Heart left ventricle (tissue), 16 donors: ENCODE data around the gene SWT1. TPM values are rescaled to one million over a fixed set of nuclear protein-coding genes. Genes with fewer than 3 reads are reported as not detected.
"Not testable (repeated sequence)": the region's sequence is repeated elsewhere in the genome, so short reads cannot be mapped to it uniquely, and the experiment has no call there.

ENCODE experiments used
- ATAC-seq, 4 donors: fragments of 200-7000 bp; cut with Tn5 transposase; one replicate each; pipeline ENCODE4 v1.9.1; 2020 to 2022; ENCODE audit warnings: moderate library complexity in 4 of 4, mild to moderate bottlenecking in 3 of 4, moderate number of reproducible peaks in 1 of 4
- DNase-seq, 5 donors: peaks; one replicate each; pipeline ENCODE4 v3.0.0-alpha.2; 2020
- H3K27ac ChIP-seq, 12 donors: fragments of 200-600 bp; sonication (generic) in 4 of 12; one replicate each; pipeline versions ENCODE4 v1.5.0 to v1.8.0; 2016 to 2022; ENCODE audit warnings: mild to moderate bottlenecking in 2 of 12
- H3K27me3 ChIP-seq, 9 donors: fragments of 200-600 bp; sonication (generic) in 2 of 9; one replicate each; pipeline versions ENCODE4 v1.5.1 to v1.8.0; 2016 to 2022; ENCODE audit warnings: mild to moderate bottlenecking in 3 of 9
- H3K36me3 ChIP-seq, 9 donors: fragments of 200-600 bp; sonication (generic) in 2 of 9; one replicate each; pipeline versions ENCODE4 v1.5.0 to v1.8.0; 2018 to 2022; ENCODE audit warnings: mild to moderate bottlenecking in 2 of 9
- H3K4me1 ChIP-seq, 12 donors: fragments of 200-600 bp; sonication (generic) in 4 of 12; one replicate each; pipeline versions ENCODE4 v1.5.0 to v1.8.0; 2016 to 2022; ENCODE audit warnings: mild to moderate bottlenecking in 3 of 12
- H3K4me3 ChIP-seq, 12 donors: fragments of 200-600 bp; sonication (generic) in 4 of 12; one replicate each; pipeline versions ENCODE4 v1.5.0 to v1.8.0; 2017 to 2022; ENCODE audit warnings: mild to moderate bottlenecking in 9 of 12, moderate library complexity in 4 of 12
- H3K9me3 ChIP-seq, 12 donors: fragments of 200-600 bp; sonication (generic) in 4 of 12; one replicate each; pipeline versions ENCODE4 v1.5.0 to v1.8.0; 2016 to 2022; ENCODE audit warnings: mild to moderate bottlenecking in 1 of 12
- POLR2A ChIP-seq, 2 donors: fragments of 450-650 bp; IDR thresholded peaks; one replicate each; pipeline ENCODE4 v1.6.1; 2017; ENCODE audit warnings: antibody characterized with exemption in 2 of 2, mild to moderate bottlenecking in 2 of 2, moderate library complexity in 2 of 2
- WGBS, 4 donors: extraction: QIAGEN DNeasy Blood & Tissue Kit in 2 of 4; methylation state at CpG; one replicate each; pipeline versions ENCODE4 v1.1.5 to v1.1.7; 2013 to 2018; 5-methylcytosine and 5-hydroxymethylcytosine counted together
- intact Hi-C, 10 donors: fragments of 100-400 bp; cut with DNase I; formaldehyde crosslinking; loops; one replicate each; pipeline versions ENCODE4 v1.11.1 to v1.14.2; 2022
- polyA plus RNA-seq, 2 donors: library from polyadenylated mRNA; stranded (reverse); fragments of 200-250 nt; gene quantifications; one replicate each; pipeline ENCODE4 v1.2.3, GENCODE V29; 2013
- total RNA-seq, 9 donors: library from RNA; depleted of rRNA in 2 of 9; stranded (reverse); fragments of >200 nt in 2 of 9; fragmentation: NEBNext Ultra II Directional in 3 of 9; extraction: Animal tissue kit (Norgen Biotek cat#: 25700) in 3 of 9; gene quantifications; one replicate each; pipeline versions ENCODE4 v1.1.0 to v1.2.4, GENCODE V29; 2016 to 2023
- TF ChIP-seq, protein P1 (sequence below), 12 donors: fragments of 200-600 bp; sonication (generic) in 4 of 12; IDR thresholded peaks; one replicate each; pipeline versions ENCODE4 v1.5.0 to v1.8.0; 2018 to 2022; ENCODE audit warnings: antibody characterized with exemption in 12 of 12, mild to moderate bottlenecking in 5 of 12
- donor health status: ischemic (EF 13 %, LVEDD 7.1; RV severe dilation, severe dysfunction).
- donor health status: healthy with polysubstance abuse.
- donor health status: DM: no; HTN: yes; CAD: no.
- donor health status: DM: no; HTN: no; CAD: no.
- donor health status: ischemic (EF 25% LVEDD 6.9; RV normal size, moderate dysfunction).
- donor health status: ischemic (EF 25% LVEDD 5.7; RV mildly dilated, moderate dysfunction).
- donor health status: healthy.
- donor health status: DM: yes; HTN: yes; CAD: no.
- donor health status: ischemic (EF 35%, LVEDD 5.7; RV mildly dilated, moderate dysfunction).
- donor health status: nonischemic (EF 11% LVEDD 7.7; RV severe dilation, severe dysfunction).
- donor health status: DM: yes; HTN: yes; CAD: no.
- donor health status: PGD.
- donor health status: ischemic (EF 29% LVEDD 5.4; RV normal size, mild dysfunction).
- donor health status: nonischemic (EF 23%, LVEDD 6.1; RV moderate dilation, normal function).

The SWT1 gene
- total and polyA plus RNA-seq, 11 donors, result 1.7 to 8.5 (median 5.3) TPM

DNA sequence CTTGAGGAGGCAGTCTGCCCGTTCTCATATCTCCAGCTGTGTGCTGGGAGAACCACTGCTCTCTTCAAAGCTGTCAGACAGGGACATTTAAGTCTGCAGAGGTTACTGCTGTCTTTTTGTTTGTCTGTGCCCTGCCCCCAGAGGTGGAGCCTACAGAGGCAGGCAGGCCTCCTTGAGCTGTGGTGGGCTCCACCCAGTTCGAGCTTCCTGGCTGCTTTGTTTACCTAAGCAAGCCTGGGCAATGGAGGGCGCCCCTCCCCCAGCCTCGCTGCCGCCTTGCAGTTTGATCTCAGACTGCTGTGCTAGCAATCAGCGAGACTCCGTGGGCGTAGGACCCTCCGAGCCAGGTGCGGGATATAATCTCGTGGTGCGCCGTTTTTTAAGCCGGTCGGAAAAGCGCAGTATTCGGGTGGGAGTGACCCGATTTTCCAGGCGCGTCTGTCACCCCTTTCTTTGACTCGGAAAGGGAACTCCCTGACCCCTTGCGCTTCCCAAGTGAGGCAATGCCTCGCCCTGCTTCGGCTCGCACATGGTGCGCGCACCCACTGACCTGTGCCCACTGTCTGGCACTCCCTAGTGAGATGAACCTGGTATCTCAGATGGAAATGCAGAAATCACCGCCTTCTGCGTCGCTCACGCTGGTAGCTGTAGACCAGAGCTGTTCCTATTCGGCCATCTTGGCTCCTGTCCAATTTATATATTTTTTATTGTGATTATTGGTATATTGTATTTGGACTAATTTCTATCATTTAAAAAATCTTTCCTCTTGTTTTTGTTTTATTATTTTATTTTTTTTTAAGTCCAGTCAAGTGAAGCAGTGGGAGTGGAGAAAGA is 100.4 kb downstream of the SWT1 start:
- H3K4me3 ChIP-seq, H3K27me3 ChIP-seq, ATAC-seq, H3K27ac ChIP-seq, intact Hi-C loops, H3K9me3 ChIP-seq, DNase-seq, H3K36me3 ChIP-seq: not testable (repeated sequence)
- peaks cover 0 to 22% (median 12%) of the 10 kb centered on the region in 12 donors for H3K4me1 ChIP-seq
- WGBS, 4 donors, result 85 to 95% (median 89%) methylated on average over 15 to 28 of the region's 32 CpGs

DNA sequence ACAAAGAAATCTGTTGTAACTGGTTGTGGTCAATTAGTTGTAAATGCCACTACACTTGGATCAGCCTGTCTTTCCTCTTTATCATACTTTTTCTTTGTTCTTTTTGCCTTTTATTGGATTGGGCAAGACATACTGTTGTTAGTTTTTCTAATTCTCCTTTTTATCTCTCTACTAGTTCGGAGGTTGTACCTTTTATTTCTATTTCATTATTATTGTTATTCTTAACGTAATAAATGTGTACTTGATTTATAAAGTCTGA is 100.9 kb downstream of the SWT1 start:
- intact Hi-C loops, result no loop called here
- WGBS, 4 donors, result 85 to 97% (median 90%) methylated on average over 2 of the region's 2 CpGs
- Histone ChIP-seq H3K27ac (no peak overlapping the region), H3K9me3 (no peaks in the 10 kb centered on the region), H3K4me3 (no peak overlapping the region), H3K4me1 (peaks cover 0 to 22% (median 12%) of the 10 kb centered on the region in 12 donors), H3K27me3 (no peaks in the 10 kb centered on the region), H3K36me3 (no peaks in the 10 kb centered on the region)
- TF ChIP-seq, protein P1, sequence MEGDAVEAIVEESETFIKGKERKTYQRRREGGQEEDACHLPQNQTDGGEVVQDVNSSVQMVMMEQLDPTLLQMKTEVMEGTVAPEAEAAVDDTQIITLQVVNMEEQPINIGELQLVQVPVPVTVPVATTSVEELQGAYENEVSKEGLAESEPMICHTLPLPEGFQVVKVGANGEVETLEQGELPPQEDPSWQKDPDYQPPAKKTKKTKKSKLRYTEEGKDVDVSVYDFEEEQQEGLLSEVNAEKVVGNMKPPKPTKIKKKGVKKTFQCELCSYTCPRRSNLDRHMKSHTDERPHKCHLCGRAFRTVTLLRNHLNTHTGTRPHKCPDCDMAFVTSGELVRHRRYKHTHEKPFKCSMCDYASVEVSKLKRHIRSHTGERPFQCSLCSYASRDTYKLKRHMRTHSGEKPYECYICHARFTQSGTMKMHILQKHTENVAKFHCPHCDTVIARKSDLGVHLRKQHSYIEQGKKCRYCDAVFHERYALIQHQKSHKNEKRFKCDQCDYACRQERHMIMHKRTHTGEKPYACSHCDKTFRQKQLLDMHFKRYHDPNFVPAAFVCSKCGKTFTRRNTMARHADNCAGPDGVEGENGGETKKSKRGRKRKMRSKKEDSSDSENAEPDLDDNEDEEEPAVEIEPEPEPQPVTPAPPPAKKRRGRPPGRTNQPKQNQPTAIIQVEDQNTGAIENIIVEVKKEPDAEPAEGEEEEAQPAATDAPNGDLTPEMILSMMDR (IDR thresholded peaks at IDR 0.05), result no peak
- no peak for TF ChIP-seq POLR2A (IDR thresholded peaks at IDR 0.05)
- DNase-seq (no peak), ATAC-seq (no peak)

DNA sequence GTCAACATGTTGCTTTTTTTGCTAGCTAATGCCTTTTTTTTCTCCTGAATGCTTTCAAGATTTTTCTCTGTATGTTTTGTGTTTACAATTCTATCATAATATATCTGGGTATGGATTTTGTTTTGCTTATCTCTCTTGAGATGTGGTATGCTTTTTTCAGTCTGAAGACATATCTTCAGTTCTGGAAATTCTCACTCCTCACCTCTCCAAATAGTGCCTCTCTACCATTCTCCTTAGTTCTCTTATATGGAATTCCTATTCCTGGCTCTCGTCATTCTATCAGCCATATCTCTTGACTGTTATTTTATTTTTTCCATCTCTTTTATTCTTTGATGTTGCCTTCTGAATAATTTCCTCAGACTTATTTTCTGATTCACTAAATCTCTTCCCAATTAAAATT is 101.7 kb downstream of the SWT1 start:
- Histone ChIP-seq H3K27me3 (no peaks in the 10 kb centered on the region), H3K9me3 (no peaks in the 10 kb centered on the region), H3K4me3 (no peak overlapping the region), H3K27ac (no peak overlapping the region), H3K4me1 (peaks cover 0 to 22% (median 12%) of the 10 kb centered on the region in 12 donors), H3K36me3 (no peaks in the 10 kb centered on the region)
- WGBS, 4 donors, result 34 to 64% (median 49%) methylated on average over 1 of the region's 1 CpG
- TF ChIP-seq POLR2A (IDR thresholded peaks at IDR 0.05), result no peak
- TF ChIP-seq, protein P1 (IDR thresholded peaks at IDR 0.05), result no peak
- ATAC-seq, result no peak
- intact Hi-C loops, result no loop called here
- DNase-seq, result no peak

DNA sequence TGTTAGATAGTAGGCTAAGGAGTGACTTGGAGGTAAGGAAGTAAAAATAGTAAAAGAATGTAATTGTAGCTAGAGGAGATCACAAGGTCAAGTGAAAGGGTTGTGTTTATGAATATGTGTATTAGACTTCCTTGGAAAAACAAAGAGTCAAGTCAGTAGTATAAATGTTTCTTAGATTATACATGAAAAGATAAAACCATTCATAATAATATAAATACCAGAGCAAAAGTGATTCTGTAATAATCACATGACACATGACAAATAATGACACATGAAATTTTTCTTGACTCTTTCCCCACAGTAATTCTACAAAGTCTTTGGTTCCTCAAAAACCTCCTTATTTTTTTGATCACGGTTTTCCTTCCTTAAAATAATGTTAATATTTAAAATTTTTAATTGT is 103.6 kb downstream of the SWT1 start:
- no peaks in the 10 kb centered on the region for H3K27me3 ChIP-seq
- no peak overlapping the region for H3K27ac ChIP-seq
- no peak for TF ChIP-seq POLR2A (IDR thresholded peaks at IDR 0.05)
- TF ChIP-seq, protein P1 (IDR thresholded peaks at IDR 0.05), result no peak
- no peaks in the 10 kb centered on the region for H3K9me3 ChIP-seq
- peaks cover 0 to 22% (median 12%) of the 10 kb centered on the region in 12 donors for H3K4me1 ChIP-seq
- 86 to 94% (median 89%) methylated on average over 1 of the region's 1 CpG for WGBS, 4 donors
- intact Hi-C loops, result no loop called here
- no peak for DNase-seq
- no peak overlapping the region for H3K4me3 ChIP-seq
- ATAC-seq, result no peak
- H3K36me3 ChIP-seq, result no peaks in the 10 kb centered on the region

DNA sequence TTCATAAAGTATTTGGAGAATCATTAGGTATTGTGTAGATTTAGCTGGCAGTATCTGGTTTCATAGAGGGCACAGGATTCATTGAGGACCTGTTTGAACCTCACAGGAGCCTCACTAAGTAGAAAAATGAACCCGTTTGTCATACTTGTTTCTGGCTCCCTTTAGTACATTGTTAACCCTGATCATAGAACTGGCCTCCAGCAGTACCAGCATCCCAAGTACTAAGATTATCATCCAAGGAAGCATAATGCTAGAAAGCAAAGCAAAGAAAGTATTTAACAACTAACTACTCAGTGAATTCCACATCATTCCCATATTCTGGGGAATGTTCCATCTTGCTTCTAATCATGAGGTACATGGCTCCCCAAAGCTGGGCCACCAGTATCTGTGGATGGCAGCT is 105.2 kb downstream of the SWT1 start:
- ATAC-seq, result no peak
- no peak overlapping the region for H3K4me3 ChIP-seq
- 91 to 100% (median 92%) methylated on average over 1 of the region's 1 CpG for WGBS, 4 donors
- TF ChIP-seq POLR2A (IDR thresholded peaks at IDR 0.05), result no peak
- TF ChIP-seq, protein P1 (IDR thresholded peaks at IDR 0.05), result no peak
- H3K36me3 ChIP-seq, result no peaks in the 10 kb centered on the region
- no peaks in the 10 kb centered on the region for H3K9me3 ChIP-seq
- no peaks in the 10 kb centered on the region for H3K27me3 ChIP-seq
- DNase-seq, result no peak
- H3K4me1 ChIP-seq, result peaks cover 0 to 22% (median 12%) of the 10 kb centered on the region in 12 donors
- intact Hi-C loops, result no loop called here
- no peak overlapping the region for H3K27ac ChIP-seq
